Measurements from ENCODE around the gene DOCK6. TPM values are rescaled to one million over a fixed set of nuclear protein-coding genes. Genes with fewer than 3 reads are reported as not detected.

The DOCK6 gene
- total RNA-seq, 1 experiment from 2014 or later, result 88.8 TPM

GRCh38 chr19:11175920-11176319 lies 86.4 kb downstream of the DOCK6 start:
- TF ChIP-seq CREM (CRISPR knock-in tag; IDR thresholded peaks at IDR 0.05) (no peak), CREB1 (CRISPR knock-in tag; IDR thresholded peaks at IDR 0.05) (no peak), OVOL2 (CRISPR knock-in tag; IDR thresholded peaks at IDR 0.05; ENCODE audit: borderline replicate concordance) (no peak), JUN (CRISPR knock-in tag; IDR thresholded peaks at IDR 0.05) (no peak), ZNF671 (CRISPR knock-in tag; IDR thresholded peaks at IDR 0.05) (no peak), ZBTB43 (CRISPR knock-in tag; IDR thresholded peaks at IDR 0.05) (no peak), E2F1 (CRISPR knock-in tag; IDR thresholded peaks at IDR 0.05) (no peak), RELA (CRISPR knock-in tag; IDR thresholded peaks at IDR 0.05; ENCODE audit: borderline replicate concordance) (no peak), PRRX2 (CRISPR knock-in tag; IDR thresholded peaks at IDR 0.05) (no peak), TEAD1 (CRISPR knock-in tag; IDR thresholded peaks at IDR 0.05) (no peak), CTCF (IDR thresholded peaks at IDR 0.05) (no peak), RORB (CRISPR knock-in tag; IDR thresholded peaks at IDR 0.05) (no peak), ZNF416 (CRISPR knock-in tag; IDR thresholded peaks at IDR 0.05) (no peak), HMGXB4 (CRISPR knock-in tag; IDR thresholded peaks at IDR 0.05) (no peak), IRF1 (CRISPR knock-in tag; IDR thresholded peaks at IDR 0.05) (no peak), ZNF121 (CRISPR knock-in tag; IDR thresholded peaks at IDR 0.05) (no peak), SP1 (CRISPR knock-in tag; conservative IDR thresholded peaks at IDR 0.05) (no peak)
- ChIA-PET CTCF (no interaction called here), POLR2A (interaction anchor here (0.7 kb wide), 1 partner anchor 29 kb away, joined by 3 read pairs; no protein-coding TSS in a partner anchor)
- no peak overlapping the region for H3K4me3 Mint-ChIP-seq
- peaks cover 13% of the 10 kb centered on the region for H3K36me3 Mint-ChIP-seq
- H3K27ac Mint-ChIP-seq, result no peak overlapping the region
- DNase-seq (ENCODE audit: low spot score), result no peak
- peaks cover 9% of the 10 kb centered on the region for H3K4me1 Mint-ChIP-seq
- no peaks in the 10 kb centered on the region for H3K9me3 Mint-ChIP-seq
- H3K27me3 Mint-ChIP-seq (ENCODE audit: low read depth), result no peaks in the 10 kb centered on the region
- ATAC-seq, result no peak

GRCh38 chr19:11174336-11174735 lies 88.0 kb downstream of the DOCK6 start:
- Mint-ChIP-seq H3K4me1 (no peaks in the 10 kb centered on the region), H3K27ac (no peak overlapping the region), H3K4me3 (no peak overlapping the region), H3K9me3 (no peaks in the 10 kb centered on the region), H3K27me3 (ENCODE audit: low read depth) (no peaks in the 10 kb centered on the region), H3K36me3 (peaks cover 20% of the 10 kb centered on the region)
- no peak for ATAC-seq
- POLR2A ChIA-PET, result no interaction called here
- CTCF ChIA-PET, result no interaction called here
- DNase-seq (ENCODE audit: low spot score), result no peak
- TF ChIP-seq NFE2L1 (CRISPR knock-in tag; IDR thresholded peaks at IDR 0.05) (no peak), USF2 (CRISPR knock-in tag; IDR thresholded peaks at IDR 0.05) (no peak), E2F5 (CRISPR knock-in tag; IDR thresholded peaks at IDR 0.05) (no peak), MLX (CRISPR knock-in tag; IDR thresholded peaks at IDR 0.05) (no peak), ZNF416 (CRISPR knock-in tag; IDR thresholded peaks at IDR 0.05) (no peak), ARID4B (CRISPR knock-in tag; IDR thresholded peaks at IDR 0.05; ENCODE audit: borderline replicate concordance) (no peak), NFYB (CRISPR knock-in tag; conservative IDR thresholded peaks at IDR 0.05; ENCODE audit: low read depth) (no peak)

Data from WTC11 (cell line).